Islet of Langerhans (tissue), 1 donor: ENCODE data around the gene SLC35B2.

Source experiments
- FAIRE-seq: peaks from one replicate; lab custom pipeline; 2011; peaks lifted over from hg19 to GRCh38; lab: Jason Lieb, UNC

The SLC35B2 gene

DNA sequence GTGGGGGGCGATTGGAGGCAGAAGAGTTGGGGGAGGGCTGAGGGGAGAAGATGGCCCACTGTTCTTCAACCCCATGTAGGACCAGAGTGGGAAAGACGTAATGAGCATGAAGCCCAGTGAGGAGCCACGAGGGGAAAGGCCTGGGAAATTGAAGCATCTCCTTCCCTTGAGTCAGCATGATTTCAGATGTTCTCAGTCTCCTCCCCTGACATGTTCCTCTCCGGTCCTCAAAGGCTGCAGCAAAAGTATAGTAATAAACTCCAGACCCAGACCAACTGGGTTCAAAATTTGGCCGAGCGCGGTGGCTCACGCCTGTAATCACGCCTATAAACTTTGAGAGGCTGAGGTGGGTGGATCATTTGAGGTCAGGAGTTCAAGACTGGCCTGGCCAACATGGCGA lies 9.9 kb upstream of the SLC35B2 start:
- FAIRE-seq, result no peak

DNA sequence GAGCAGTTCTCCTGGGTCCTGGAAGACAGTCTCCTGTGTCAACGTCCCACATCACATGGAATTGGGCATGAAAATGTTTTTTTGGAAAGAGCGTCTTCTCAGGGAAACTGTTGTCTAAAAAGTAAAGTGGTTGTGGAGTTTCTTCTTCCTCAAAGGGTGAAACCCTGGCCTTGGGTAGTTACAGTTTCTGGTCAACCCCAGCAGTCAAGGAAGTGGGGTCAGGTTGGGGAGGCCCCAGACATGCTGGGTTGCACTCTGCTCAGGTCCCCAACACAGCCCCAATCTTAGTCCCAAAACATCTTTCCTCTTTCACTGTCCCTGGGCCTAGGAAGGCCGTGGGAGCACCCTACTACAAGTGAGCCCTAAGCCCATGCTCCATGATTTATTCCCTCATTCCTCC lies 9.0 kb upstream of the SLC35B2 start:
- FAIRE-seq, result no peak

DNA sequence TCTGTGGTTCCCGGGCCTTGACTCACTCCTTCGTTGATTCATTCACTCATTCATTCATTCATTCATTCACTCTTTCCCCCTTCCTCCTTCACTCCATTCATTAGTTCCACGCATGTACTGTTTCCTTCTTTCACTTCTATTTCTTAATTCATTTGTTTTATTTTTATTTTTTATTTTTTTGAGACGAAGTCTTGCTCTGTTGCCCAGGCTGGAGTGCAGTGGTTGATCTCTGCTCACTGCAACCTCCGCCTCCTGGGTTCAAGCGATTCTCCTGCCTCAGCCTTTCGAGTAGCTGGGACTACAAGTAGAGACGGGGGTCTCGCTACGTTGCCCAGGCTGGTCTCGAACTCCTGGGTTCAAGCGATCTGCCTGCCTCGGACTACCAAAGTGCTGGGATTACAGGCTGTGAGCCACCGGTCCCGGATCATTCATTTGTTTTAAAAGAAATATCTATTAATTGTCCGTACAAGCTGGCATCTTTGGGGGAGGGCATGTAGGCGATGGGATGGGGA lies 8.4 kb upstream of the SLC35B2 start:
- no peak for FAIRE-seq

DNA sequence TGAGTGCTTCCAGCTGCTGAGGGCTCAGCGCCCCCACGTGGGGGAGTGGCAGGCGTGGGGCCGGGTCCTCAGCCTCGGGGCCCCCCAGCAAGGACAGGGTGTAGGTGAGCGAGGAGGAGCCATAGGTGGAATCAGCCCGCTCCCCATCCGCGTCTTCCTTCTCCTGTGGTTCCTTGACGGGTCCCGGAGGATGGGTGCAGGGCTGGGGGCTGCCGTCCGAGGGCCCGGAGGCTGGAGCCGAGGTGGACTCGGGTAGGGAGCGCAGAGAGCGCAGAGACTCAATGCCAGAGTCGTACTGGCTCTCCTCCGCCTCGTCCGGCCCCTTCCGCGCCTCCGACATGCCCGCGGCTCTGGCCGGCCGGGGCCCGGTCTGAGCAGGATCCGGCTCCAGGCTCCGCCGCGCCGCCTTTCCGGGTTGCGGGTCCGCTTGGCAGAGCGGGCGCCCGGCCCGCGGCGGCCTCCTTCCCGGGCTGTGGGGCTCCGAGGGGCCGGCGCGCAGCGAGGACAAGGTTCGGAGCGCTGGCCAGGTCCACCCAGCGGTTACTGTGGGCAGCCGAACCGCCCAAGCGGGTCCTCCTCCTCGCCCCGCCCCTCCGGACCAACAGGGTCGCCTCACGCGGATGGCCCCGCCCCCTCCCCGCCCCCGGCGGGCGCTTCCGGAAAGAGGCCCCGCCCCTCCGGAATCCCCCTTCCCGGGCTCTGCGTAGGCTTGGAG lies 7.8 kb upstream of the SLC35B2 start, which contains the start of gene NFKBIE:
TSS of gene NFKBIE (minus strand) at position 545 of the 715 bp plus-strand sequence. CDS start at position 340, 205 bp downstream.
- FAIRE-seq, result no peak

DNA sequence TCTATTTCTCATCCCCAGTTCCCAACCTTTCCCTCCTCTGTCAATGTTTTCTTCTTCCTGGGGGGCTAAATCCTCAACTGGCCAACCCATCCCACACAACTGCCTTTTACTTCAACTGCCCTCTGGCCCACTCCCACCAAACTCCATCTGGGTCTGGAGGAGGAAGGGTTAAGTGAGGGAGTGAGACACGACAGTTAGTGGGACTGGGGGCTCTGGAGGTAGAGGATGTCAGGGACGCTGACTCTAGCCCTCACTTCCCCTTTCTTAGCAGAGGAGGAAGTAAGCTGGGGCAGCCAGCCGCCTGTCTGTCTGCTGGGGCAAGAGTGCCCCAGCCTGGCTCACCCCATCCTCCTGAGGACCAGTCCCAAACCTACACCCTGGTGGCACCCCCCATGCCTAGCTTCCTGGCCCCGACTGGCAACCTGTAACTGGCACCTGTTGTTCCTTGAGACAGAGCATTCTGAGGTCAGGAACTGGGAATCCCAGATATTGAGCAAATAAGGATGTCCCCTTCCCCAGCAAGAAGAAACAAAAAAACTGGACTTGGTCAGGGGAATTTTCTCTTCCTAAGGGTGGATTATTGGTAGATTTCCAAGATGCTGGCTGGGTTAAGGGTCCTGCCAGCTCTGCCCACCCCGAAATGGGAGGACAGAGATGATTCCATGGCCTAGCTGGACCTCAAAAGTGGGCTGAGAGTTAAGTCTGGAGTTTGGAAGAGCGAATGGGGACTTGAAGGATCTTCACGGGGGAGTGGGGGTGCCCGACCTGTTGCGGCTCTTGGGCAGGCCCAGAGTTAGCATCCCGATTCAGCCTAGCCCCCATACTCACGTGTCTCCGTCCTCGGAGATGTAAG lies 7.1 kb upstream of the SLC35B2 start:
- FAIRE-seq, result no peak

DNA sequence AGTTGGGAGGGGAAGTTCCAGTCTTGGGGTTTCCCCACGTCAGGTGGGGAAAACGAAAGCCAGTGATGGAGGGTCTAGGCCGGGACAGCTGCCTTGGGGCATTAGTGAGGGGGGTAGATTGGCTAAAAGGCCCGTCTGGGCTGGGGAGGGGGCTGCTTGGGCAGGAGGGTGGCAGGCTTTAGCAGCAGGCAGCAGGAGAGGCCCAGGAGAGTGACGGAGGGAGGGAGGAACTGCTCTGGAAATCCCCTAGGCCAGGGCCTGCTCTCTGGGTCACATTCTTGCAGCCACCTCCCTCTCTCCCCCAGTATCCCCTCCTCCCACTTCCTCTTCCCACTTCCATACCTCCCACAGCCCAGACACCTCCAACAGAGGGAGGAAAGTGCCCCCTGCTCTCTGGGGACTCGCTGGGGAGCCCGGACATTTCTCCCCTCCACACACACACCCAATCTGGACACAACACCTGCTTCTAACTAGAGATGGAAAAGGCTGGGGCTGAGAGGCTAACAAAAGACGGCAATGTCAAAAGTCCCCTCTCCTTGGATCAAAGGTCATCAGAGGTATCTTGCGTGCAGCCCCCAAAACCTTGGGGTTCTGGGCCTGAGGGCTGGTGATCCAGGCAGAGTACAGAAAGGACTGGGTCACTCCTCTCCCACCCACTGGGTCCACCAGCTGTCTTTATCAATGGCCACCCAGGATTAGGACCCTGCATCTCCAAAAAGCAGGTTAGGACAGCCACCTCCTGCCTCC lies 6.2 kb upstream of the SLC35B2 start:
- no peak for FAIRE-seq

DNA sequence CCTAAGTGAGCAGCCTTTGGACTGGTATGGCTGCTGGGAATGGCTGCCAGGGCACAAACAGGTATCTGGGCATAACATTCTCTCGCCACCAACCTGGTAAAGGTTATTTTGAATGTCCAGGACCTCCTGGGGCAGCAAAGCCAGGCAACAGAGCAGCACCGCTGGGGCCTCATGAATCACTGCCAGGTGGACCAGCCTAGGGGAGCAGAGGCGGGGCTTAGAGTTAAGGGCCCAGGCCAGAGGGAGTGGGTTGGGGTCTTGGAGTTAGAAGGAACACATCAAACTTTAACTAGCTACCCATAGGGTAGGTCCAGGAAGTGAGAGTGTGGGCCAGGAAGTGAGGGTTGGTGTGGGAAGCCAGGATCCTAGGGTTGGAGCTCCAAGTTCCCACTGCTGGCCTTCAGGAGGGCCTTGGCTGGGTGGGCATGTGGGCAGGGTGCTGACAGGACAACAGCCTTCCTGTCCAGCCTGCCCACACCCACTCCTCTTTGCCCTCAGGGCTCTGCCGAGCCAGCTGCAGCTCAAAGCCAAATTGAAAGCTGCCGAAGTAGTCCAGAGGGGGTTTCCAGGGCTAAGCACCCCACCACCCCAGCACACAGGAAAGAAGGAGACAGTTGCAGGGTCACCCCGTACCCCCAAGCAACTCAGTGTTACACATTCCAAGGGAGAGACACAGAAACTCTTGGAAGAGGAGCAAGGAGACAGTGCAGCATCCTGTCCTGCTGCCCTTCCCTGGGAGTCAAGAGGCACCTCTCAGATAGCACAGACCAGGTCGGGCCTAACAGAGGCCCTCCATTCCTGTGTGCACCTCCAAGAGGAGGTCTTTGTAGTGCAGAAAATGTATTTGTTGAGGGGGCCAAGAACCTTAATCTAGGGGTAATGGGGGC lies 5.4 kb upstream of the SLC35B2 start:
- FAIRE-seq, result no peak

DNA sequence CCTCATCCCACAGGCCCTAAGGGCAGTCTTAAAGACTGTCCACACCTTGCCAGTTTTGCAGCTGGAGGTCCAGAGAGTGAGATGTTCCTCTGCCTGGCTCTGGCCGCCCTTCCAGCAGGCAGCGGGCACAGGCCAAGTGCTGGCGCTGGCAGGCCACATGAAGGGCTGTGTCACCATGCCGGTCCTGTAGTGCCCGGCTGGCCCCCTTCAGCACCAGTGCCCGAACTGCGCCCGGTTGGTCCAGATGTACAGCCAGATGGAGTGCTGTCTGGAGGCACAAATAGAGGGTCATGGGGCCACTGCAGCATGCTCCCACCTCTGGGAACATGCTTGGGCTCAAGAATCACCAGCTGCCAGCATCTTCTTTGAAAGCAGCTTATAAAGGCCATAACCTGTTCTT lies 4.3 kb upstream of the SLC35B2 start:
- FAIRE-seq, result no peak

DNA sequence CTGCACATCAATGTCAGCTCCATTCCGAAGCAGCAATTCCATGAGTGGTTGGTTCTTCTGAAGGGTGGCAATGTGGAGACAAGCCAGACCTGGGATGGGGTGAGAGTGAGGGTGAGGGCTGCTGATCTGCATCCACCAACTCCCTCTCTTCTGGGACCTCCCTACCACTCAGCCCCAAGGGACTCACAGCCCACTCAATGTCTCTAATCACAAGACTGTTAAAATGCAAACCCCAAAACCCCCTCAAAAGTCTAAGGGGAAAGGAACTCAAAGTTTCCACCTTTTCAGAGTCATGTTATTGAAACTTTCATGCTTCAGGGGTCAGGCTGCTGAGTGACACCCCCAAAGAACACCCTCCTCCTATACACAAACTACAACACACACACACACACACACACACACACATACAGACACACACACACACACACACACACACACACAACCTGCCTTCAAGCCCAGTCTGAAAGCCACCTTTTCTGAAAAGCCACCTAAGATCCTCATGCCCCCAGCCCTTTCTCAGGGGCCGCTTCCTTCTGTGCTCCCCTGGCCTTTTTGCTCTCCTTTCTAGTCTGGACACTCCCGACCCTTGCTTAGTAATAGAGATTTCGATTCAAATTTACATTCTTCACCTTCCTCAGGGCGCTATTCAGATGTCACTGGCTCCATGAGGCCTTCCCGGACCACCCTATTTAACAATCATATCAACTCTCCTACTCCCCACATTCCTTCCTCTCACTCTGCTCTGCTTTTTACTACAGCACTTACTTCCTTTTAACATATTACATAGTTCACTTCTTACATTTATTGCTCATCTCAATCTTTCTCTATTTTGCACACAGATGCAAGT lies 3.3 kb upstream of the SLC35B2 start:
- FAIRE-seq, result no peak

DNA sequence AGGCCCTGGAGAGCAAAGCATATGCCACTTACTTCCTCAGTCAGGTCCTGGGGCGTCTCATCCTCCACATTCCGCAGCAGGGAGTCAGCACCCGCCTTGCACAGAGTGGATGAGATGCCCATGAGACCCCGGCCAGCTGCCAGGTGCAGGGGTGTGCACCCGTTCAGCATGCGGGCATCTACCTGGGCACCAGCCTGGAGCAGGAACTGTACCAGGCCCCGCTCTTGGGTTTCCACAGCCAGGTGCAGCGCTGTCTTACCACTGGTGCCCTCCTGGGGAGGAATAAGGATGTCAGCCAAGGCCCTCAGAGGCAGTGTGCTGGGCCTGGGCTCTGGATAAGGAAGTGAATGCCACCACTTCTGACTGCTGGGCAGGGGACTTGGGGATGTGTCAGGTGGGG lies 2.7 kb upstream of the SLC35B2 start:
- FAIRE-seq, result no peak

DNA sequence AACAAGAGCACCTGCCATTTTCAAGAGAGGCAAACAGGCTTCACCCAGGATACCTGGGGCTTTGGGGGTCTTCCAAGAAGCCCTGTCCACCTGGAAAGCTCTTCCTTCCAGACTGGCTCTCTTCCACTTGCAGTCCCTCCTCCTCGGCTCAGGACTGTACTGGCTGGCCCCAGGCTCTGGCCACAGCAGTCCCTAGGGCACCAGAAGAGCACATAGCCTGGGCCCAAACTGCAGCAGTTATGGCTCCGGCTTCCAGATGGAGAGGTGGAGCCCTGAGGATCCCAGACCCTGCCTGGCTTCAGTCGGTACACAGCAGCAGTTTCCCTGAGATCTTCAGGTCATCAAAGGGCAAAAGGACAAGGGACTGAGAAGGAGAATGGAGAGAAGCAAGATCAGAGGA lies 1.6 kb upstream of the SLC35B2 start:
- no peak for FAIRE-seq

DNA sequence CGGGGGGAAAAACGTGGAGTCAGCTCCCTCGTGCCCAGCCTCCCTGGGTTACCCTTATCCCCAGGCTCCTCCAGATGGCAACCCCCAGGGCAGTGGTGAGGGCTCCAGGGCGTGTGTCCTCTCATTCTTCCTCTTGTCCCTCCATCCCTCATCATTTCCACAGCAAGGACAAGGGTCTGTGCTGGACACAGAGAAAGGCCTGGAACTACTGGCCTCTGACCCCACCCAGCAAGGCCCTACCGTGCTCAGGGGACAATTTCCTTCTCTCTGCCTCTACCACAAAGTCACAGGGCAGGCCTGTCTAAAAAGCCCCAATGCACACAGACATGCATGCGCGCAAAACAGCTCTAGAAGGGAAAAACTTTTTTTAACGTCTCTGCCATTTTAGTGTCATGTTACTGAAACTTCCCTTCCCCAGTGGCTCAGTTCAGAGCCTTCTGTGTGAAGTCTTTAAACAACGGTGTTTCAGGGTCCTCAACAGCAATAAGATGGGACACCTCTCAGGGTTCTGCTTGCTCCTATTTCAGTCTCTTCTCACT lies 1.1 kb upstream of the SLC35B2 start:
- no peak for FAIRE-seq

DNA sequence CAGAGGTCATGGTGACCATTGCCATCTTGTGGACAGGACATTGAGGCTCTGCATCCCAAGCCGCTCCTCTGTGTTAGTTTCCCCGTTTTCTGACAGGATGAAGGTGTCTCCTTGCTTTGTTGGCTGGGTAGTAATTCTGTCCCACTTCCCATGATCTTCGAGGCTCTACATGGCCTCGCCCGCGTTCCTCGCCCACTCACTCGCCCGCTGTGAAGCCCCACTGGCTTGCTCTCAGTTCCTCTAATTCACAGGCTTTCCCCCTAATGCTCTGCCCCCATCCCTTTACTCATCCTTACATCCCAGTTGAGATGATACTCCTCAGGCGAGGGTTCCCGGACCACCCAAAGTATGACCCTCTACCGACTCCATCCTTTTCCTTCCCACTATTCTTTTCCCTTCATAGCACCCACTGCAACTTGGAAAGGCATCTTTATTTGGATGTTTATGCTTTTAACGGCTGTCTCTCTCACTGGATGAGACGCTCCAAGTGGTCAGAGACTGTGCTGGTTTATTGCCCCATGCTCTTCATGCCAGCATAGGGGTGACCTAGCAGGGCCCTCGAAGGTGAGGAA lies 511 bp upstream of the SLC35B2 start:
- no peak for FAIRE-seq

DNA sequence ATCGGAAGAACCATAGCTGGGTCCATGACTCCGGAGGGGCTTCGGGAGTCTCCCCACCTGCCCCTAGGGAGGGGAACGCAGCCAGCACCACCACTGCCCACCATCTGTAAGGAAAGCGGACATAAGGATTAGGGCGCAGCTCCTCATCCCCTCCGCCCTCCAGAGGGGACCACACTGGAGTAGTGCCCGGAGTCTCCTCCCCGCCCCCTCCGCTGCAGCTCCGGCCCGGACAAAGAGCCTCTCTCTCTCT lies 628 bp downstream of the SLC35B2 start:
- no peak for FAIRE-seq

DNA sequence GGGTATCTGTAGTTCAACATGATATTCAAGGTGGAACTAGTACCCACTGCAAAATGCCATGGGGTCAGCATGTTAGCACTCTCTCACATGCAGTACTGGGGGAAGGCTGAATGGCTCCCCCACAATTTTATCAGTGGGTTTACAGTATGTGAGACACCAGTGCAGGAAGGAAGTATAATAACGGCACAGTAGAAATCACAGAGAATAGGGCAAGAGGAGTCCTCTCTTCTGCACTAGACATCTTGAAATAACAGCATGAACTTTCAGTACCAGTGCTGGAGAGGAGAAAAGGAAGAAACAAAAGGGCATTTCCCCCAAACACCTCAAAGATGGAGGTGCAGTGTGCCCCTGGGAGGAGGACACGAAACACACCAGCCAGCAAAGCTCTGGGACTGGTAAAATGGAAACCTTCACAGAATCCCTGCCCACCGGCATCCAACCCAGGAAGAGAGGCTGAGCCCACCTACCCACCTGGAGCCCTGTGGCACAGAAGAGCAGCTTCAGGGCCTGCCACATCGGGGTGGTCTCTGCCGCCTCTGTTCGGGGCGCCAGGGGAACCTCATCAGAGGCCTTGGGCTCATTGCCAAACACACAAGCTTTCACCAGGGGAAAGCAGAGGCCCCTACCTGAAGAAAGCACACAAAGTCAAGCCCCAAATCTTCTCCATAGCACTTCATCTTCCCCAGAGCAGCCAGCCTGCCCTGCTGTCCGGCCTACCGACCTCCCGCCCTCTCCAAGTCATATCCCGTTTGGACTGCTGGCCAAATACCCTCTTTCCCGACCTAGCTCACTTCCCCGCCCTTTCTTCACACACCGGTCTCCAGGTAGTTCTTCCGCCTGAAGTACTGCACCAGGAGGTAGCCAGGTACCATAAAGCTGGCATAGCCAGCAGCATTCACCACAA lies 1.2 kb downstream of the SLC35B2 start:
- no peak for FAIRE-seq

DNA sequence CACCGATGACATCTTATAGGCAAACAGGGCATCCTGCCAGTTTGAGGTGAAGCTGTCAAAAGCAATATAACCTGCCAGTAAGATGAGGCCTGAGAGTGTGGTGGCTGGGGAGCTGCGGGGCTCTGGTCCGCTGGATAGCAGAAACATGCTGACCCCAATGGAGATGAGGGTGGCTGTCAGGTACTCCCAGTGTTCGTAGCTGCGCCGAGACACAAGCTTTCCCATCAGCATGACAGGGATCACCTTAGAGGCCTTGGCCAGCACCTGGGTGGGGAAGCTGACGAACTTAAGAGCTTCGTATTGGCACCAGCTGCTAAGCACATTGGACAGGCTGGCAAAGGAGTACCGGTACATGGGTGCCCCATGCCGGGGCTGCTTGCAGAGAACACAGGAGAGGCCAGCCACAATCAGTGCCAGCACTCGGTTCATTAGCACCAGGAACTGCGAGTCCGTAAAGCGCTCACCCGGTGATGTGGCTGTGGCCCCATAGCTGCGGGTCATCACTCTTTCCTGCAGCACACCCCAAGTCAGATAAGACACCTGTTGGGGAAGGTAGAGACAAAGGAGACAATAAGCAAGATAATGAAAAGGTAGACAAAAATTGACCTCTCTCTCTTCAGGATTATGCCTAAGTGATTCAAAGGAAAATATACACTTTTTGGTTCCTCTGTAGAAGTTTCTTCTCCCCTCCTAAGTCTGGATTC lies 2.1 kb downstream of the SLC35B2 start:
- no peak for FAIRE-seq

DNA sequence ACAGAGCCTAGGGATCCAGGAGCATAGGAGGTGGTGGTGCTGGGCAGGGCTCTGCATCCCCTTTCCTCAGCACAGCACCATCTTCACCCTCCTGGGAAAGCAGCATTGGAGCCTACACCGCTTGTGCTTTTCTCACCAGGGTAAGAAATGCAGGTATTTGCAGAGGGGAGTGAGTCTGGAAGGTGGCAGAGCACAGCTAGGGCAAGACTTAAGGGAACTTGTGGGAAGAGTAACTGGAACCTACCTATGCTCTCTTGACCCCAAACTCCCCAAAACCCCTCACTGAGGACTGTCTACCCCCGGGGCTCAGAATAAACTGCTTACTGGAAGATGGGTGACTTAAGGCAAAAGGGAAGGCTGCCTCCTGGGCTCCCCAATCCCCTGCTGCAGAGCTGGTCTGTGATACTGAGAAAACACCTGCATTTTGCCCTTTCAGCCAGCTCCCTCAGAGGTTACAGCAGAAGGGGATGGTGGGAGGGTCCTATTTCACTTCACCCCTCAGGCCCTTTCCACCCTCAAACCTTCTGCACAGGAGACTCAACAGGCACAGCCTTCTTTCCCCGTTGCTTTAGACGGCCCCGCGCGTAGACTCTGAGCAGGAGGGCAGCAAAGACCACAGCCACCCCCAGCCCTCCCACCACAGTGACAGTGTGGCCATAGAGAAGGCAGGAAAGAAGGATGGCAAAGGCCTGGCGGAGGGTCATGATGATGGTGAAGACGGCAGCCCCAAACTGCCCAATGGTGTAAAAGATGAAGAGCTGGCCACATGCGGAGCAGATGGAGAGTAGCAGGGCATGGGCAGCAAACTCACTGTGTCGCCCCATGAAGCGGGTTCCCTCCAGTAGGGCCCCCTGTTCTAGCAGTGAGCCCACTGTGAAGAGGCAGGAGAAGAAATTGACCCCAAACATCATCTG lies 2.9 kb downstream of the SLC35B2 start:
- no peak for FAIRE-seq
